ENCODE results near the gene NKIRAS2.

DNA sequence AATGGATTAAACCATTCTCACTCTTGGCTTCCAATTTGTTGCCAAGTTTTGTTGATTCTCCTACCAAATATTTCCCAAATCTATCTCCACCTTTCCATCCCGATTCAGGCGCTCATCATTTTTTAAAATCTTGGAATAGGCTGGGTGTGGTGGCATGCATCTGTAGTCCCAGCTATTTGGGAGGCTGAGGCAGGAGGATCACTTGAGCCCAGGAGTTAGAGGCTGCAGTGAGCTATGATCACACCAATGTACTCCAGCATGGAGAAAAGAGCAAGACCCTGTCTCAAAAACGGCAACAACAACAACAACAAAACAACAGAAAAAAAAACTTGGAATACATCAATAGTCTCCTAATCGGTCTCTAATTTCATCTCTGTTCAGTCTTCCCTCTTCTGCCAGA is 902 bp upstream of the NKIRAS2 start:
- TF ChIP-seq, protein P1, sequence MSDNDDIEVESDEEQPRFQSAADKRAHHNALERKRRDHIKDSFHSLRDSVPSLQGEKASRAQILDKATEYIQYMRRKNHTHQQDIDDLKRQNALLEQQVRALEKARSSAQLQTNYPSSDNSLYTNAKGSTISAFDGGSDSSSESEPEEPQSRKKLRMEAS (IDR thresholded peaks at IDR 0.05), result no peak
- TF ChIP-seq, protein P2, sequence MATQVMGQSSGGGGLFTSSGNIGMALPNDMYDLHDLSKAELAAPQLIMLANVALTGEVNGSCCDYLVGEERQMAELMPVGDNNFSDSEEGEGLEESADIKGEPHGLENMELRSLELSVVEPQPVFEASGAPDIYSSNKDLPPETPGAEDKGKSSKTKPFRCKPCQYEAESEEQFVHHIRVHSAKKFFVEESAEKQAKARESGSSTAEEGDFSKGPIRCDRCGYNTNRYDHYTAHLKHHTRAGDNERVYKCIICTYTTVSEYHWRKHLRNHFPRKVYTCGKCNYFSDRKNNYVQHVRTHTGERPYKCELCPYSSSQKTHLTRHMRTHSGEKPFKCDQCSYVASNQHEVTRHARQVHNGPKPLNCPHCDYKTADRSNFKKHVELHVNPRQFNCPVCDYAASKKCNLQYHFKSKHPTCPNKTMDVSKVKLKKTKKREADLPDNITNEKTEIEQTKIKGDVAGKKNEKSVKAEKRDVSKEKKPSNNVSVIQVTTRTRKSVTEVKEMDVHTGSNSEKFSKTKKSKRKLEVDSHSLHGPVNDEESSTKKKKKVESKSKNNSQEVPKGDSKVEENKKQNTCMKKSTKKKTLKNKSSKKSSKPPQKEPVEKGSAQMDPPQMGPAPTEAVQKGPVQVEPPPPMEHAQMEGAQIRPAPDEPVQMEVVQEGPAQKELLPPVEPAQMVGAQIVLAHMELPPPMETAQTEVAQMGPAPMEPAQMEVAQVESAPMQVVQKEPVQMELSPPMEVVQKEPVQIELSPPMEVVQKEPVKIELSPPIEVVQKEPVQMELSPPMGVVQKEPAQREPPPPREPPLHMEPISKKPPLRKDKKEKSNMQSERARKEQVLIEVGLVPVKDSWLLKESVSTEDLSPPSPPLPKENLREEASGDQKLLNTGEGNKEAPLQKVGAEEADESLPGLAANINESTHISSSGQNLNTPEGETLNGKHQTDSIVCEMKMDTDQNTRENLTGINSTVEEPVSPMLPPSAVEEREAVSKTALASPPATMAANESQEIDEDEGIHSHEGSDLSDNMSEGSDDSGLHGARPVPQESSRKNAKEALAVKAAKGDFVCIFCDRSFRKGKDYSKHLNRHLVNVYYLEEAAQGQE (IDR thresholded peaks at IDR 0.05; ENCODE audit: low read depth), result no peak
- TF ChIP-seq TAF1 (IDR thresholded peaks at IDR 0.05; ENCODE audit: low read depth), result no peak
- TF ChIP-seq YY1 (IDR thresholded peaks at IDR 0.05; ENCODE audit: low read depth), result no peak
- TF ChIP-seq TEAD4 (IDR thresholded peaks at IDR 0.05), result no peak
- no peak for TF ChIP-seq EP300 (IDR thresholded peaks at IDR 0.05; ENCODE audit: borderline replicate concordance)
- no peak for TF ChIP-seq FOXM1 (IDR thresholded peaks at IDR 0.05; ENCODE audit: borderline replicate concordance, low read depth)
- no peak for TF ChIP-seq EGR1 (IDR thresholded peaks at IDR 0.05)
- TF ChIP-seq RAD21 (IDR thresholded peaks at IDR 0.05; ENCODE audit: low read depth), result no peak
- TF ChIP-seq NFIC (IDR thresholded peaks at IDR 0.05), result no peak

All from Ishikawa (cell line).